GM20000 (cell line): ENCODE measurements around the gene KDM2A.

Source experiments
- DNase-seq: peaks from one replicate; pipeline ENCODE4 v3.0.0; 2012; ENCODE audit warnings: low spot score
- TF ChIP-seq, protein P1 (sequence below): IDR thresholded peaks from 2 replicates; pipeline ENCODE4 v1.5.1; 2012; ENCODE audit warnings: mild to moderate bottlenecking, control low read depth; ENCODE audit errors: extremely low read depth, missing control alignments

The KDM2A gene

DNA sequence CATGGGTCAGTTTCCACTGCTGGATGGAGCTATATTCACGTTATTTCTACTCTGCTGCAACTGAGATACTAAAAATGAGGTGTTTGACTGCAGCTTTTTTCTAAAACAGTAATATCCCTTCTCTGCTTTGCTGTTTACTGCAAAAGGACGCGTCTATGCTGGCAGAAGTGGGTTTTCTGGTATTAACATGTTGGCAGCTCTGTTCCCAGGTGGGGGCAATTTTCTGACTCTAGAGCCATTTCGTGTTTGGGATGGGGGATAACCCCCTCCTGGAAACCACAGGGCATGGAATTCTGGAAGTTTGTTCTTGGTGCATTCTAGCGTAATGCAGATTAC, 152.1 kb downstream of the KDM2A start:
- TF ChIP-seq, protein P1, sequence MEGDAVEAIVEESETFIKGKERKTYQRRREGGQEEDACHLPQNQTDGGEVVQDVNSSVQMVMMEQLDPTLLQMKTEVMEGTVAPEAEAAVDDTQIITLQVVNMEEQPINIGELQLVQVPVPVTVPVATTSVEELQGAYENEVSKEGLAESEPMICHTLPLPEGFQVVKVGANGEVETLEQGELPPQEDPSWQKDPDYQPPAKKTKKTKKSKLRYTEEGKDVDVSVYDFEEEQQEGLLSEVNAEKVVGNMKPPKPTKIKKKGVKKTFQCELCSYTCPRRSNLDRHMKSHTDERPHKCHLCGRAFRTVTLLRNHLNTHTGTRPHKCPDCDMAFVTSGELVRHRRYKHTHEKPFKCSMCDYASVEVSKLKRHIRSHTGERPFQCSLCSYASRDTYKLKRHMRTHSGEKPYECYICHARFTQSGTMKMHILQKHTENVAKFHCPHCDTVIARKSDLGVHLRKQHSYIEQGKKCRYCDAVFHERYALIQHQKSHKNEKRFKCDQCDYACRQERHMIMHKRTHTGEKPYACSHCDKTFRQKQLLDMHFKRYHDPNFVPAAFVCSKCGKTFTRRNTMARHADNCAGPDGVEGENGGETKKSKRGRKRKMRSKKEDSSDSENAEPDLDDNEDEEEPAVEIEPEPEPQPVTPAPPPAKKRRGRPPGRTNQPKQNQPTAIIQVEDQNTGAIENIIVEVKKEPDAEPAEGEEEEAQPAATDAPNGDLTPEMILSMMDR = no peak
- no peak for DNase-seq

DNA sequence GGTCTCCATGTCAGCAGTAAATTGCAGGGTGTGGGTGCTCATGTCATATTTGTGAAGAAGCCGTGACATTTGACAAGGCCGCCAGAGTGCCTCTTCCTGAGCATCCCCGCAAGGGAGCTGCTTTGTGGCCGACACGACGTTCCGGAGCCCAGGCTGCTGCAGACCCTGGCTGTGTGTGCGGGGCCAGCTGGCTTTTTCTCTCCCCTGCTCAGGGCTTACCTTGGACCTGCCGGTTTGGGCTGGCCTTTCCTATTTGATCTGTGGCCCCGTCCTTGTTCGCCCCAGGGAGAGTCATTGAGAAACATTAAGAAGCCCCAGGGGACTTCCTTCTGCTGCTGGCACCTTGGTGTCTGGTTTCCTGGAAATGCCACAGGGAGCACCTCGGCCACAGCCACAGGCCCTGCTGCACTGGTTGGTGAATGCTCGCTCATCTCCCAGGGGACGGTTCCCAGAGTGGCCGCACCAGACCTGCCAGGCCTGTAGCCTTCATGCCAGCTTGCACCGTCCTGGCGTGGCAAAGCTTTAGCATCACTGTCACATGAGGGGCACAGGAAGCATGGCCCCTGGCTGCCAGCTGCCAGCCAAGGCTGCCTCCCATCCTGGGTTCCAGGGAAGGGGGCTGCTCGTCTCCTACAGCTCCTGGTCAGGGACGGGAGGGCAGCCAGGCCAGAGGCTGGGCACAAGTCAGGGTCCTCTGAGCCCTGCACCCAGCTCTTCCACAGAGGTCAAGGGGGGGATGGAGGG, 152.7 kb downstream of the KDM2A start:
- TF ChIP-seq, protein P1 = no peak
- no peak for DNase-seq

DNA sequence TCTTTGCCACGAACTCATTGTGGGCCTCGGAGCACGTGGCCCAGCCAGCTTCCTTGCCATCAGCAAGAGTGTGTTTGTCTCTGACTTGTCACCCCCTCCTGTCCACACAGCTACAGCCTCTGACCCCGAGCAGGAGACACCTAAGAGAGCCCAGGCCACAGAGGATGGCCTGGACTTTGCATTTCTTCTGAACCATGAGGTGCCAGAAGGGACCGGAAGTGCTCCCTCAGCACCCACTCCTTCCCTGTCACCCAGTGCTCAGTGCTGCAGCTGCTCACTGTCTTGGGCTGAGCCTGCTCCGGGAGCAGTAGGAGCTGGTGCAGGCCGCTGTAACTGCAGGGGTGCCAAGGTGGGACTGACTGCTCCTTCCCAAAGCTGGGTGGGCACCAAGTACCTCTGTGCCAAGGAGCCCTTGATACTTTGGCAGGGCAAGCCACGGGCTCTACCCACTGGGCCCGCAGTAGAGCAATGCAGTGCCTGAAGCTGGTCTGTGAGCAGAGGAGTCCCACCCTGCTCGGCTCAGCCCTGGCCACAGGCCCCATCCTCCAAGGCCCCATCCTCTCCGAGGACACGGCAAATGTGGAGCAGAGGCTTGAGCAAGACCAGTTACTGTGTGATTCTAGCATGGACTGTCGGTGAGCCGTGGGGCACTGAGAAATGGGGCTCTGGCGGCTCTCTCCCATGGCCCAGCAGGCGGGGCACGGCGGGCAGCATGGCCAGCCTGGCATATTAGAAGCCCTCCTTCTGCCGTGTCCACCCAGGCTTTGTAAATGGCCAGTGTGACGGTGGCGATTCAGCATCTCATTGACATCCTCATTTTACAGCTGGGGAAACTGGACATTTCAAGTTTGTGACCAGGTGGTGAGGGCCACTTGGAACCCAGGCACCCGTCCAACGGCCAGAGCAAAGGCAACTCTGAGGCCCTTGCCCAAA, 153.5 kb downstream of the KDM2A start:
- DNase-seq = no peak
- TF ChIP-seq, protein P1 = no peak

DNA sequence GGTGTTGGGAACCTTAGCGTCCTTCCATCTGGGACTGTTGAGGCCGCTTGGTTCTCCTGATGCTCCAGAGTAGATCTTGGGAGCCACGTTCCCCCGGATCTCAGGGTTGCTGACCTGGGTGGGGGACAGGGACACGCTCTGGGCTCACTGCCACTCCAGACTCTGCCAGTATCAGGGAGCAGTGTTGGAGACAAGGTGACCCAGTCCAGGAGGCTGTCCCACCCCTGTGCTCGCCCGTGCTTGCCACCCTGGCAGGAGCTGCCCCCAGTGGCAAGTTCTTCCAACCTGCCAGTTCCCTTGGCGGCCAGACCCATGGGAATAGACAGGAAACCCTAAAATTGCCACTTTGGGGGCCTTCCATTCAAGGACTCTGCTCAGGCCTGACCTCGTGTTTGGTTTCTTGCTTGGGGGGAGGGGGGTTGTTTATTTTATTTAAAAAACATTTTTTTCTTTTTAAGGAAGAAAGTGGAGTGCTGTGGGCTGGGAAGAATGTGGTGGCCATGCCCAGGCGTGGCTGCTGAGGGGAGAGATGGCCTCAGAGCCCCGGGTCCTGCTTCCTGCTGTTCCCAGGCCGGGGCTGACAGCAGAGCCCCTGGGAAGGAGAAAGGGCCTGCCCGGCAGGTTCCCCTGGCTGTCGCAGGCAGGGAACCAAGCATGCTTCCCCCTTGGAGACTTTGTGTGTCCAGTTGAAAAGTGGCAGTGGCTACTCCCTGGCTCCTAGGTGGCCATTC, 154.4 kb downstream of the KDM2A start:
- TF ChIP-seq, protein P1 = no peak
- no peak for DNase-seq

DNA sequence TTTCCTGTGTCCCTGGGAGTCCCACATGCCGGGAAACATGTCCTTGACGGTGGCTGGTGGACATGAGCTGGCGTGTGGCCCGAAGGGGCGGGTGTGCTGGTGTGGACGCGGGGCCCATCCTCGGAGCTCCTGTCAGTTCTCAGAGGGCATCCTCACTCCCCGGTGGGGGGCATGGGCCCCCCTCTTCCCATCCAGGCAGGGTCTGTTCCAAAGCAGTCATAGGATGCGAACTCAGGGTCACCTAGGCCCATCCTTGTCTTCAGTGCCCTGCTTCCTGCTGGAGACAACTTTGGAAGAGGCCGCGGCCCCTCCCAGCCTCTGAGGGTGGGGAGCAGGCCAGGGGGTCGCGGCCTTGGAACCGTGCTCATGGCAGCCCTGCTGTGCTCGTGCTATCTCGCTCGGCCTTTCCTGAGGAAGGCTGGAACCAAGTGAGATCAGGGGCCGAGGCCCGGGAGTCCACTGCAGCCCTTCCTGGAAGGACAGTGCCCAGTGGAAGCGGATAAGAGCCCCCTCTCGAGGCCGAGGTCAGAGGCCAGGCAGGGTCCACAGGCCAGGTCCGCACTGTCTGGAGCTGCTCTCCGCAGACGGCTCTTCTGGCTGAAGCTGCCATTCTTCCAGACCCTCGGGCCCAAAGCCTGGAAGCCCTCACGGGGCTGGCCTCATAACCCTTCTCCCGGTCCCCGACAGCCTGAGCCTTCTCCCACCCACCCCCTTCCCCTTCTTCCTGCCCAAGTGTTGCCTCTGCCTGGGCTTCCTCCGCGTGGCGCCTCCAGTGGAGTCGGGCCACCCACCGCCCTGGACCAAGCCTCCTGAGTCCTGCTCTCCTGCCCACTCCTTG, 155.9 kb downstream of the KDM2A start:
- no peak for DNase-seq
- TF ChIP-seq, protein P1 = no peak

DNA sequence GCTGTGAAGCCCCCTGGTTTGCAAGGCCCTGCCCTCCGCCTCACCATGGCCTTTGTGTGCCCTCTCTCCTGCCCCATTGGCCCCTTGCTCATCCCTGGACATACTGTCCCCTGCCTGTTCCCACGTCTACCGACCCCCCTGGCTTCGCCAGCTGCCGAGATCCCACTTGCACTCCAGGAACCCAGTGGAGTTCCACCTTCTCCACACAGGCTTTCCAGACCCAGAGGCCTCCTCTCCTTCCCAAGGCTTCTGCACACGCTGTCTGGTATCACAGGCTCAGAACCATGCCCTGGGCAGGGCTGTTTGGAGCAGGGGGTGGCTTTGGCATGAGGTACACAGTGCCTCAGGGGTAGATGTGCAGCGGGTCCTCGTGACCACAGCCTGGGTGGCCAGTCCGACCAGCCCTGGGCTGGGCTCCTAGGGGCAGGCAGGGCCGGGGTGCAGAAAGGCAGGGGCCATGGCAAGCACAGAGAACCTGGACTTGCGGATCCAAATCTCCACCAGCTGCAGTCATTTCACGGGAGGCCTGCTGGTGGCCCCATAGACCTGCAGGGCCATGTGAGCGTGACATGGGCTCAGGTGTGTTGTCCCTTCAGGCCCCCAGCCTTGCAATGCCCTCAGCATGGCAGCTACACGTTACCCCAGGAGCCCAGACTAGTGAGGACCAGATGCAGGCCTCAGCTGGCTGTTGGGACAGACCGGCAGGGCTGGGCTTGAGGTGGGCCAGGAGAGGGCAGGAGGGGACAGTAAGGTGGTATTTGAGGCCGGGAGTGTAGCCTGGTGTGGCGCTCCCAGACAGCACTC, 156.7 kb downstream of the KDM2A start:
- TF ChIP-seq, protein P1 = no peak
- DNase-seq = no peak
